HCT116 (cell line): ENCODE data around the gene ZBTB20.

Source experiments
- ELF1 ChIP-seq: IDR thresholded peaks from 2 replicates; pipeline ENCODE4 v1.6.1; 2012; ENCODE audit warnings: low read depth, borderline replicate concordance
- TF ChIP-seq, protein P1 (sequence below): IDR thresholded peaks from 2 replicates; pipeline ENCODE4 v1.6.1; 2012; ENCODE audit warnings: low read depth

DNA sequence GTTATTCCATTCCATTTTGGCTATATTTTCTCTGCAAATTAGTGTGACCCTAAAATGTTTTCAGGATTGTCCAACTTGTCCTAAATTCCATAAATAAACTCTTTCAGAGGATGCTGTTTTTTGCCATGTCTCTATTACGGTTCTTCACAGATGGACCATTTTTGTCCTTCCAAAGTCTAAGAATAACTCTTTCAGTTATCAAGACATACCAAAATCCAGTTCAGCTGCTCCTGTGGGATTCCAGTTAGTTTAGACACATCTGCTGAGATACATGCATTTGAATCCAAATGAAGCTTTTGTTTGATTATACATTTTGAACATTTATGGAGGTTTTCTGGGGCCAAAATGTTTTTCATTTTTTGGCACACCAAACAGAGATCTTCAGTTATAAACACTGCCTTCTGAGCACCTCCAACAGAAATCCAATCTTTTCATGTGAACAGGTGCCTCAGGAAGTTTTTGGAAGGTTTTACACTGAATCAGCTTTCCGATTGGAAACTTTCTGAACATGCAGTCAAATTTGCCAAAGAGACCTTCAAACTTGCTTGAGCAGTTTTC, 772.6 kb downstream of the ZBTB20 start:
- no peak for TF ChIP-seq ELF1
- TF ChIP-seq, protein P1, sequence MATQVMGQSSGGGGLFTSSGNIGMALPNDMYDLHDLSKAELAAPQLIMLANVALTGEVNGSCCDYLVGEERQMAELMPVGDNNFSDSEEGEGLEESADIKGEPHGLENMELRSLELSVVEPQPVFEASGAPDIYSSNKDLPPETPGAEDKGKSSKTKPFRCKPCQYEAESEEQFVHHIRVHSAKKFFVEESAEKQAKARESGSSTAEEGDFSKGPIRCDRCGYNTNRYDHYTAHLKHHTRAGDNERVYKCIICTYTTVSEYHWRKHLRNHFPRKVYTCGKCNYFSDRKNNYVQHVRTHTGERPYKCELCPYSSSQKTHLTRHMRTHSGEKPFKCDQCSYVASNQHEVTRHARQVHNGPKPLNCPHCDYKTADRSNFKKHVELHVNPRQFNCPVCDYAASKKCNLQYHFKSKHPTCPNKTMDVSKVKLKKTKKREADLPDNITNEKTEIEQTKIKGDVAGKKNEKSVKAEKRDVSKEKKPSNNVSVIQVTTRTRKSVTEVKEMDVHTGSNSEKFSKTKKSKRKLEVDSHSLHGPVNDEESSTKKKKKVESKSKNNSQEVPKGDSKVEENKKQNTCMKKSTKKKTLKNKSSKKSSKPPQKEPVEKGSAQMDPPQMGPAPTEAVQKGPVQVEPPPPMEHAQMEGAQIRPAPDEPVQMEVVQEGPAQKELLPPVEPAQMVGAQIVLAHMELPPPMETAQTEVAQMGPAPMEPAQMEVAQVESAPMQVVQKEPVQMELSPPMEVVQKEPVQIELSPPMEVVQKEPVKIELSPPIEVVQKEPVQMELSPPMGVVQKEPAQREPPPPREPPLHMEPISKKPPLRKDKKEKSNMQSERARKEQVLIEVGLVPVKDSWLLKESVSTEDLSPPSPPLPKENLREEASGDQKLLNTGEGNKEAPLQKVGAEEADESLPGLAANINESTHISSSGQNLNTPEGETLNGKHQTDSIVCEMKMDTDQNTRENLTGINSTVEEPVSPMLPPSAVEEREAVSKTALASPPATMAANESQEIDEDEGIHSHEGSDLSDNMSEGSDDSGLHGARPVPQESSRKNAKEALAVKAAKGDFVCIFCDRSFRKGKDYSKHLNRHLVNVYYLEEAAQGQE = no peak
